ENCODE results near the gene IDH1. TPM values are rescaled to one million over a fixed set of nuclear protein-coding genes. Genes with fewer than 3 reads are reported as not detected.
"Not testable (repeated sequence)": the region's sequence is repeated elsewhere in the genome, so short reads cannot be mapped to it uniquely, and the experiment has no call there.

IDH1 gene
- polyA plus RNA-seq, 2 of the 4 experiments (the other 2 are of a cell fraction) = 180 to 346 TPM

- WGBS (ENCODE audit: missing lambda C conversion rate) = 81% methylated on average over 2 of the region's 2 CpGs
- ChIA-PET POLR2A (no interaction called here), CTCF (interaction anchor here (1.2 to 1.4 kb wide), 2 partner anchors 18 to 50 kb away, joined by 3 read pairs; no protein-coding TSS in a partner anchor)
- H3K4me3 ChIP-seq = no peak overlapping the region
- no peak for FAIRE-seq
- DNase-seq (ENCODE audit: low read depth in 1 of 2, low spot score in 1 of 2) = no peak
- H3K9me3 ChIP-seq = no peaks in the 10 kb centered on the region
- H3K4me2 ChIP-seq = no peak overlapping the region
- TF ChIP-seq CHD4 (IDR thresholded peaks at IDR 0.05; ENCODE audit: borderline replicate concordance) (no peak), NR3C1 (IDR thresholded peaks at IDR 0.05) (no peak), KDM5A (IDR thresholded peaks at IDR 0.05) (no peak), JUNB (IDR thresholded peaks at IDR 0.05) (no peak), KDM1A (IDR thresholded peaks at IDR 0.05; ENCODE audit: low read depth) (no peak), BHLHE40 (IDR thresholded peaks at IDR 0.05; ENCODE audit: low read depth, low read length) (no peak), HOXB13 (CRISPR knock-in tag; IDR thresholded peaks at IDR 0.05; ENCODE audit: low read depth) (no peak), HOXB5 (CRISPR knock-in tag; IDR thresholded peaks at IDR 0.05) (no peak), MAFK (IDR thresholded peaks at IDR 0.05; ENCODE audit: partially characterized antibody) (no peak)
- TF ChIP-seq, protein P1, sequence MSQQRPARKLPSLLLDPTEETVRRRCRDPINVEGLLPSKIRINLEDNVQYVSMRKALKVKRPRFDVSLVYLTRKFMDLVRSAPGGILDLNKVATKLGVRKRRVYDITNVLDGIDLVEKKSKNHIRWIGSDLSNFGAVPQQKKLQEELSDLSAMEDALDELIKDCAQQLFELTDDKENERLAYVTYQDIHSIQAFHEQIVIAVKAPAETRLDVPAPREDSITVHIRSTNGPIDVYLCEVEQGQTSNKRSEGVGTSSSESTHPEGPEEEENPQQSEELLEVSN (IDR thresholded peaks at IDR 0.05; ENCODE audit: borderline replicate concordance, low read depth) = no peak
- no peak overlapping the region for H3K27ac ChIP-seq
- no peaks in the 10 kb centered on the region for H3K4me1 ChIP-seq
- no peak for ATAC-seq
These were observed 30.1 kb downstream of the IDH1 start for GRCh38 chr2:208224802-208225201.

DNA sequence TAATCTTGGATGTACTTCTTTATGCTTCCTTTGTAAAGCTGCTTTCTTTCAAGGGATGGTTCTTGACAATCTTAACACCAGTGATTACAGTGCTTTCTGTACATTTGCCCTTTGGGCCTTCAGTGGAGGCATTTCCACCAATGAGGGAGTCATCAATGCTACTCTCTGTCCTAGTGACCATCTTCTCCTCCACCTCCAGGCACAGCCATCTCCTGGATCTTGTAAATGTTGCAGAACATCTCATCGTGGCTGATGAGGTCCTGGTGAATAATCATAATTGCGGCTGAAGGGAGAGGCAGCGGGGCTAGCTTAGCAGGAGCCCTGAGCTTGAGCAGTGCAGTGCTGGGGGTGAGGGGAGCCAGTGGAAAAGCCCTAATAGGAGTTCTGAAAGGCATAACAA lies 32.5 kb downstream of the IDH1 start:
- no peak for DNase-seq (ENCODE audit: low read depth in 1 of 2, low spot score in 1 of 2)
- WGBS (ENCODE audit: missing lambda C conversion rate) = 75% methylated on average over 3 of the region's 3 CpGs
- Histone ChIP-seq H3K4me2 (no peak overlapping the region), H3K27ac (no peak overlapping the region), H3K4me1 (no peaks in the 10 kb centered on the region), H3K4me3 (no peak overlapping the region), H3K9me3 (no peaks in the 10 kb centered on the region)
- no peak for TF ChIP-seq FOSL2 (IDR thresholded peaks at IDR 0.05)
- no peak for TF ChIP-seq FOSL2 (CRISPR knock-in tag; IDR thresholded peaks at IDR 0.05)
- no peak for TF ChIP-seq CEBPB (IDR thresholded peaks at IDR 0.05)
- no peak for TF ChIP-seq RNF2 (IDR thresholded peaks at IDR 0.05; ENCODE audit: borderline replicate concordance, low read depth)
- TF ChIP-seq KDM1A (IDR thresholded peaks at IDR 0.05; ENCODE audit: low read depth) = no peak
- TF ChIP-seq MAX (IDR thresholded peaks at IDR 0.05) = no peak
- TF ChIP-seq CBX2 (IDR thresholded peaks at IDR 0.05; ENCODE audit: borderline replicate concordance, low read depth) = no peak
- TF ChIP-seq, protein P2, sequence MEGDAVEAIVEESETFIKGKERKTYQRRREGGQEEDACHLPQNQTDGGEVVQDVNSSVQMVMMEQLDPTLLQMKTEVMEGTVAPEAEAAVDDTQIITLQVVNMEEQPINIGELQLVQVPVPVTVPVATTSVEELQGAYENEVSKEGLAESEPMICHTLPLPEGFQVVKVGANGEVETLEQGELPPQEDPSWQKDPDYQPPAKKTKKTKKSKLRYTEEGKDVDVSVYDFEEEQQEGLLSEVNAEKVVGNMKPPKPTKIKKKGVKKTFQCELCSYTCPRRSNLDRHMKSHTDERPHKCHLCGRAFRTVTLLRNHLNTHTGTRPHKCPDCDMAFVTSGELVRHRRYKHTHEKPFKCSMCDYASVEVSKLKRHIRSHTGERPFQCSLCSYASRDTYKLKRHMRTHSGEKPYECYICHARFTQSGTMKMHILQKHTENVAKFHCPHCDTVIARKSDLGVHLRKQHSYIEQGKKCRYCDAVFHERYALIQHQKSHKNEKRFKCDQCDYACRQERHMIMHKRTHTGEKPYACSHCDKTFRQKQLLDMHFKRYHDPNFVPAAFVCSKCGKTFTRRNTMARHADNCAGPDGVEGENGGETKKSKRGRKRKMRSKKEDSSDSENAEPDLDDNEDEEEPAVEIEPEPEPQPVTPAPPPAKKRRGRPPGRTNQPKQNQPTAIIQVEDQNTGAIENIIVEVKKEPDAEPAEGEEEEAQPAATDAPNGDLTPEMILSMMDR (IDR thresholded peaks at IDR 0.05) = no peak
- no peak for TF ChIP-seq CBX8 (IDR thresholded peaks at IDR 0.05)
- CTCF ChIA-PET = interaction anchor here (1.4 kb wide), 1 partner anchor 47 kb away, joined by 6 read pairs; no protein-coding TSS in a partner anchor
- POLR2A ChIA-PET = no interaction called here
- no peak for FAIRE-seq
- no peak for ATAC-seq

GRCh38 chr2:208221873-208222272 lies 33.0 kb downstream of the IDH1 start:
- H3K4me2 ChIP-seq; ATAC-seq; H3K9me3 ChIP-seq; H3K27ac ChIP-seq; H3K4me1 ChIP-seq; FAIRE-seq; H3K4me3 ChIP-seq; DNase-seq (ENCODE audit: low read depth in 1 of 2, low spot score in 1 of 2); POLR2A ChIA-PET: not testable (repeated sequence)
- CTCF ChIA-PET = interaction anchor here (1.4 kb wide), 1 partner anchor 47 kb away, joined by 6 read pairs; no protein-coding TSS in a partner anchor
- WGBS (ENCODE audit: missing lambda C conversion rate) = 56% methylated on average over 3 of the region's 3 CpGs

DNA sequence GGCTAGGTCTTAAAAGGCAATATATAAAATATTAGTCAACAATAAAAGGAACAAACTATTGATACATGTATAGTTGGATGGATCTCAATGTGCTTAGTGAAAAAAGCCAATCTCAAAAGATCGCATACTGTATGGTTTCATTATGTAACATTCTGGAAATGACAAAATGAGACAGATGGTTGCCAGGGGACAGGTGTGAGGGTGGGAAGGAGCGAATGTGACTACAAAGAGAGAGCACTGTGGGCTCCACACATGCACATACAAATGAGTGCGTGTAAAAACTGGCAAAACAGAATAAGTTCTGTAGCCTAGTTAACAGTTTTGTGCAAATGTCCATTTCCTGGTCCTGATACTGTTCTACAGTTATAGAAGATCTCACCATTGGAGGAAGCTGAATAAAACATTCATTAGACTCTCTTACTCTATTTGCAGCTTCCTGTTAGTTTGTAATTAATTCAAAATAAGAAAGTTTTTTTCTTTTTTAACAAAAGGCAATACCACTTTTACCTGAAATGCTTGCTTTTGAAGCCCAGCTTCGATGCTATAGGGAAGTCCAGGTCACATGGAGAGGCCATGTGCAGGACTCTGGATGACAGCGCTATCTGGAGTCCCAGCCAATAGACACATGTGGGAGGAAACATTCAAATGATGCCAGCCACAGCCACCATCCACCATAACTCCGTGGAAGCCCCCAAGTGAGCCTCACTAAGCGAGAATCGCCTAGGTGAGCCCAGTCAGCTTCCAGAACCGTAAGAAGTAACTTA lies 44.0 kb downstream of the IDH1 start:
- FAIRE-seq (no peak), DNase-seq (ENCODE audit: low read depth in 1 of 2, low spot score in 1 of 2) (no peak), ATAC-seq (no peak)
- WGBS (ENCODE audit: missing lambda C conversion rate) = 58% methylated on average over 9 of the region's 9 CpGs
- Histone ChIP-seq H3K4me2 (no peak overlapping the region), H3K9me3 (no peaks in the 10 kb centered on the region), H3K4me1 (no peaks in the 10 kb centered on the region), H3K27ac (no peak overlapping the region), H3K4me3 (no peak overlapping the region)
- TF ChIP-seq KDM5A (IDR thresholded peaks at IDR 0.05) = no peak
- TF ChIP-seq, protein P1 (IDR thresholded peaks at IDR 0.05; ENCODE audit: borderline replicate concordance, low read depth) = no peak
- no peak for TF ChIP-seq HOXB13 (CRISPR knock-in tag; IDR thresholded peaks at IDR 0.05; ENCODE audit: low read depth)
- no peak for TF ChIP-seq FOSB (CRISPR knock-in tag; IDR thresholded peaks at IDR 0.05)
- no peak for TF ChIP-seq NFE2L2 (conservative IDR thresholded peaks at IDR 0.05; ENCODE audit: low read length)
- no peak for TF ChIP-seq CEBPB (IDR thresholded peaks at IDR 0.05)
- ChIA-PET CTCF (interaction anchor here (1.8 kb wide), 1 partner anchor 36 kb away, joined by 6 read pairs; no protein-coding TSS in a partner anchor), POLR2A (no interaction called here)
